SKM-1 (cell line): ENCODE measurements around the gene SMYD3.
"Not testable (repeated sequence)": the region's sequence is repeated elsewhere in the genome, so short reads cannot be mapped to it uniquely, and the experiment has no call there.

ENCODE experiments used
- DNase-seq: peaks from one replicate; lab custom pipeline; 2025; ENCODE audit not compliant: unreplicated experiment; lab: John Stamatoyannopoulos, UW

Gene SMYD3

GRCh38 chr1:246367041-246367440 lies 140.0 kb downstream of the SMYD3 start:
- DNase-seq = no peak

- no peak for DNase-seq
These were observed 141.4 kb downstream of the SMYD3 start for GRCh38 chr1:246365708-246366107.

GRCh38 chr1:246364415-246364941 lies 142.6 kb downstream of the SMYD3 start:
- DNase-seq = no peak

- not testable (repeated sequence) for DNase-seq
These were observed 150.0 kb downstream of the SMYD3 start for GRCh38 chr1:246357014-246357598.

- DNase-seq = no peak
These were observed 151.5 kb downstream of the SMYD3 start for GRCh38 chr1:246355411-246356230.

GRCh38 chr1:246351721-246352120 lies 155.4 kb downstream of the SMYD3 start:
- DNase-seq = no peak

GRCh38 chr1:246350745-246351144 lies 156.3 kb downstream of the SMYD3 start:
- no peak for DNase-seq

GRCh38 chr1:246343937-246344336 lies 163.1 kb downstream of the SMYD3 start:
- DNase-seq = no peak

GRCh38 chr1:246343251-246343650 lies 163.8 kb downstream of the SMYD3 start:
- DNase-seq = no peak

- no peak for DNase-seq
These were observed 168.5 kb downstream of the SMYD3 start for GRCh38 chr1:246338546-246338945.

- no peak for DNase-seq
These were observed 169.0 kb downstream of the SMYD3 start for GRCh38 chr1:246338098-246338497.

GRCh38 chr1:246335151-246335550 lies 171.9 kb downstream of the SMYD3 start:
- DNase-seq = no peak

GRCh38 chr1:246333855-246334254 lies 173.2 kb downstream of the SMYD3 start:
- DNase-seq = no peak

- no peak for DNase-seq
These were observed 175.0 kb downstream of the SMYD3 start for GRCh38 chr1:246332078-246332477.

GRCh38 chr1:246329900-246330299 lies 177.2 kb downstream of the SMYD3 start:
- DNase-seq = no peak

- not testable (repeated sequence) for DNase-seq
These were observed 177.8 kb downstream of the SMYD3 start for GRCh38 chr1:246329292-246329691.

- no peak for DNase-seq
These were observed 182.4 kb downstream of the SMYD3 start for GRCh38 chr1:246324711-246325110.

- not testable (repeated sequence) for DNase-seq
These were observed 183.0 kb downstream of the SMYD3 start for GRCh38 chr1:246324033-246324432.

- no peak for DNase-seq
These were observed 186.8 kb downstream of the SMYD3 start for GRCh38 chr1:246320286-246320685.

GRCh38 chr1:246319083-246319714 lies 187.9 kb downstream of the SMYD3 start:
- DNase-seq = no peak

GRCh38 chr1:246318622-246319021 lies 188.5 kb downstream of the SMYD3 start:
- DNase-seq = no peak

- DNase-seq = no peak
These were observed 189.1 kb downstream of the SMYD3 start for GRCh38 chr1:246318036-246318359.
